ENCODE data around the gene ZBTB3. TPM values are rescaled to one million over a fixed set of nuclear protein-coding genes. Genes with fewer than 3 reads are reported as not detected.
A peak's percentile ranks its signal among the peaks of the same experiment; 100 is the strongest.

The ZBTB3 gene
- total RNA-seq, 1 experiment from 2014 or later, result 43.4 TPM

DNA sequence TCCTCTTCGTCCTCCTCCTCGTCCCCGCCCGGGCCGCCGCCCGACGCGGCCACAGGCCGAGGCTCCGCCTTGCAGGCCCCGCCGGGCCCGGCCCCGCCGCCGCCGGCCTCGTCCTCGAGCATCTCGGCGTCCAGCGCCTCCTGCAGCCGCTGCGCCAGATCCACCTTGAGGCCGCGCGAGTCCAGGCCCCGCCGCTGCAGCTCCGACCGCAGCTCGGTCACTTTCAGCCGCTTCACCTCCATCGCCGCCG, 27.1 kb downstream of the ZBTB3 start:
- Mint-ChIP-seq H3K4me1 (peaks cover 20 to 27% of the 10 kb centered on the region in 2 experiments), H3K27ac (peak overlapping the region; percentile 87 to 100 (median 99); a peak in 3 of 7 replicates), H3K36me3 (ENCODE audit: insufficient read depth in 1 of 3, low read depth in 3 of 3) (peaks cover 30 to 51% (median 45%) of the 10 kb centered on the region in 3 experiments), H3K27me3 (ENCODE audit: low read depth) (no peaks in the 10 kb centered on the region), H3K4me3 (peak overlapping the region; percentile 89 to 95), H3K9me3 (no peaks in the 10 kb centered on the region)
- Histone ChIP-seq H2AFZ (ENCODE audit: low read length) (no peak overlapping the region), H3K23ac (ENCODE audit: insufficient read length, low read depth, low read length) (no peak overlapping the region), H2BK5ac (ENCODE audit: insufficient read length, low read length) (no peak overlapping the region), H2BK20ac (ENCODE audit: low read depth, low read length, poor library complexity, severe bottlenecking) (no peak overlapping the region), H3K56ac (ENCODE audit: insufficient read length, low read depth, low read length) (no peak overlapping the region), H3K23me2 (ENCODE audit: insufficient read length, low read depth, low read length, poor library complexity, severe bottlenecking) (peaks cover 25% of the 10 kb centered on the region), H3T11ph (ENCODE audit: low read length) (no peak overlapping the region), H3K4me2 (ENCODE audit: insufficient read depth, insufficient read length, low read length) (peak overlapping the region; percentile 99), H2BK120ac (ENCODE audit: low read depth, low read length, poor library complexity, severe bottlenecking) (no peak overlapping the region), H4K5ac (ENCODE audit: insufficient read length, low read depth, low read length) (no peak overlapping the region), H3K4me1 (ENCODE audit: insufficient read depth, low read length) (no peaks in the 10 kb centered on the region), H3K4ac (ENCODE audit: low read depth, low read length) (no peak overlapping the region), H4K91ac (ENCODE audit: insufficient read length, low read depth, low read length) (no peak overlapping the region), H3K79me2 (ENCODE audit: insufficient read depth, low read length) (peaks cover 30% of the 10 kb centered on the region), H3K27me3 (ENCODE audit: insufficient read depth, low read length) (no peaks in the 10 kb centered on the region), H3K18ac (ENCODE audit: insufficient read length, low read depth, low read length) (peak overlapping the region; percentile 54), H3K14ac (ENCODE audit: insufficient read depth, low read length) (peak overlapping the region; percentile 77), H3K27ac (ENCODE audit: insufficient read length, low read depth, low read length) (peak overlapping the region; percentile 96), H4K8ac (replicated peaks; ENCODE audit: insufficient read length, low read depth, low read length) (no peak overlapping the region), H2BK12ac (ENCODE audit: insufficient read length, low read depth, low read length) (no peak overlapping the region), H3K9me3 (ENCODE audit: control insufficient read depth, low read depth, low read length) (no peaks in the 10 kb centered on the region), H2BK15ac (ENCODE audit: low read depth, low read length) (no peak overlapping the region), H3K9ac (ENCODE audit: extremely low read depth, insufficient read length, low read length) (peak overlapping the region; percentile 94), H3K79me1 (ENCODE audit: insufficient read depth, low read depth, low read length, poor library complexity, severe bottlenecking) (peaks cover 6% of the 10 kb centered on the region), H4K20me1 (ENCODE audit: control insufficient read depth, insufficient read depth, insufficient read length) (no peaks in the 10 kb centered on the region), H2AK5ac (ENCODE audit: insufficient read length, low read length) (no peak overlapping the region)
- DNase-seq, result no peak
- TF ChIP-seq, protein P1, sequence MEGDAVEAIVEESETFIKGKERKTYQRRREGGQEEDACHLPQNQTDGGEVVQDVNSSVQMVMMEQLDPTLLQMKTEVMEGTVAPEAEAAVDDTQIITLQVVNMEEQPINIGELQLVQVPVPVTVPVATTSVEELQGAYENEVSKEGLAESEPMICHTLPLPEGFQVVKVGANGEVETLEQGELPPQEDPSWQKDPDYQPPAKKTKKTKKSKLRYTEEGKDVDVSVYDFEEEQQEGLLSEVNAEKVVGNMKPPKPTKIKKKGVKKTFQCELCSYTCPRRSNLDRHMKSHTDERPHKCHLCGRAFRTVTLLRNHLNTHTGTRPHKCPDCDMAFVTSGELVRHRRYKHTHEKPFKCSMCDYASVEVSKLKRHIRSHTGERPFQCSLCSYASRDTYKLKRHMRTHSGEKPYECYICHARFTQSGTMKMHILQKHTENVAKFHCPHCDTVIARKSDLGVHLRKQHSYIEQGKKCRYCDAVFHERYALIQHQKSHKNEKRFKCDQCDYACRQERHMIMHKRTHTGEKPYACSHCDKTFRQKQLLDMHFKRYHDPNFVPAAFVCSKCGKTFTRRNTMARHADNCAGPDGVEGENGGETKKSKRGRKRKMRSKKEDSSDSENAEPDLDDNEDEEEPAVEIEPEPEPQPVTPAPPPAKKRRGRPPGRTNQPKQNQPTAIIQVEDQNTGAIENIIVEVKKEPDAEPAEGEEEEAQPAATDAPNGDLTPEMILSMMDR (conservative IDR thresholded peaks at IDR 0.05), result no peak
- no CpG with 5 or more reads among the region's 37 CpGs for WGBS (ENCODE audit: extremely low coverage, insufficient read length, low lambda C conversion rate)
